A673 (cell line): ENCODE measurements around the gene CUL2.

ENCODE experiments used
- EZH2 ChIP-seq: fragments of 200-600 bp; sonication (generic); IDR thresholded peaks from 2 replicates; pipeline ENCODE4 v1.6.1; 2017; ENCODE audit warnings: borderline replicate concordance, low read depth, mild to moderate bottlenecking, mixed read lengths, antibody characterized with exemption, low read length; ENCODE audit not compliant: poor library complexity, severe bottlenecking
- TF ChIP-seq, protein P1 (sequence below): fragments of 300-800, 200-600 bp; sonication (generic); conservative IDR thresholded peaks from 2 replicates; pipeline ENCODE4 v1.5.1; 2017; ENCODE audit warnings: low read depth, mild to moderate bottlenecking, antibody characterized with exemption, low read length, moderate library complexity, mixed read lengths

GRCh38 chr10:34996843-34997242 lies 93.3 kb downstream of the CUL2 start:
- TF ChIP-seq, protein P1, sequence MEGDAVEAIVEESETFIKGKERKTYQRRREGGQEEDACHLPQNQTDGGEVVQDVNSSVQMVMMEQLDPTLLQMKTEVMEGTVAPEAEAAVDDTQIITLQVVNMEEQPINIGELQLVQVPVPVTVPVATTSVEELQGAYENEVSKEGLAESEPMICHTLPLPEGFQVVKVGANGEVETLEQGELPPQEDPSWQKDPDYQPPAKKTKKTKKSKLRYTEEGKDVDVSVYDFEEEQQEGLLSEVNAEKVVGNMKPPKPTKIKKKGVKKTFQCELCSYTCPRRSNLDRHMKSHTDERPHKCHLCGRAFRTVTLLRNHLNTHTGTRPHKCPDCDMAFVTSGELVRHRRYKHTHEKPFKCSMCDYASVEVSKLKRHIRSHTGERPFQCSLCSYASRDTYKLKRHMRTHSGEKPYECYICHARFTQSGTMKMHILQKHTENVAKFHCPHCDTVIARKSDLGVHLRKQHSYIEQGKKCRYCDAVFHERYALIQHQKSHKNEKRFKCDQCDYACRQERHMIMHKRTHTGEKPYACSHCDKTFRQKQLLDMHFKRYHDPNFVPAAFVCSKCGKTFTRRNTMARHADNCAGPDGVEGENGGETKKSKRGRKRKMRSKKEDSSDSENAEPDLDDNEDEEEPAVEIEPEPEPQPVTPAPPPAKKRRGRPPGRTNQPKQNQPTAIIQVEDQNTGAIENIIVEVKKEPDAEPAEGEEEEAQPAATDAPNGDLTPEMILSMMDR: no peak
- no peak for TF ChIP-seq EZH2
